DMS 273 (cell line): ENCODE results near the gene SIRPD.

Experiments used
- DNase-seq: peaks from one replicate; lab custom pipeline; 2025; ENCODE audit not compliant: unreplicated experiment; lab: John Stamatoyannopoulos, UW

Gene SIRPD

DNA sequence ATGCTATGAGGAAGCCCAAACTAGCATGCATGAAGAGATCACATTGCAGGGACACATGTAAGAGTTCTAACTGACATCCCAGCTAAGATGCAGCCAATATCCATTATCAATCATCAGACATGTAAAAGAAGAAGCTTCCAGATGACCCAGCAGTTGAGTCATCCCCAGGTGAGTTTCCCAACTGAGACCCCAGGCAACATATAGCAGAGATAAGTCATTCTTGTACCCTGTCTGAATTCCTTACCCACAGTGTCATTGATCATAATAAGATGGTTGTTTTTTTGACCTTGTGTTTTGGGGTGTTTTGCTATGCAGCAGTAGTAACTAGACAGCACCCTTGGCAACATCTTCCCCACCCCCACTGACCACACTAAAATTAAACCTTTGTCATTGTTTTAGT is 18.9 kb downstream of the SIRPD start:
- DNase-seq: no peak

DNA sequence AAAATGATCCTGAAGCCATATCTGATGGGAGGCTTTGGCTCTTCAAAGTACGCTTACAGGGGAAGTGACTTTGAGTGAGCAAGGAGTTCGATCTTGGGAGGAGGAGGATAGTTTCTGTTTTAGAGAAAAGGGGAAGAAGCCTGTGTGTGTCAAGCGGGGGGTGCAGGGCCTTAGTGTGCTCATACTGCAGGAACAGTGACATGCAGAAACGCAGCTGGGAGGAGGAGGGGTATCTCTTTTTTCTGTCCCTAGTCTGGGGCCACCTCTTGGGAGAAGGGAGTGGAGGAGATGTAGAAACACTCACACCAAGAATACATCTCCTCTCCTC is 19.8 kb downstream of the SIRPD start:
- no peak for DNase-seq

DNA sequence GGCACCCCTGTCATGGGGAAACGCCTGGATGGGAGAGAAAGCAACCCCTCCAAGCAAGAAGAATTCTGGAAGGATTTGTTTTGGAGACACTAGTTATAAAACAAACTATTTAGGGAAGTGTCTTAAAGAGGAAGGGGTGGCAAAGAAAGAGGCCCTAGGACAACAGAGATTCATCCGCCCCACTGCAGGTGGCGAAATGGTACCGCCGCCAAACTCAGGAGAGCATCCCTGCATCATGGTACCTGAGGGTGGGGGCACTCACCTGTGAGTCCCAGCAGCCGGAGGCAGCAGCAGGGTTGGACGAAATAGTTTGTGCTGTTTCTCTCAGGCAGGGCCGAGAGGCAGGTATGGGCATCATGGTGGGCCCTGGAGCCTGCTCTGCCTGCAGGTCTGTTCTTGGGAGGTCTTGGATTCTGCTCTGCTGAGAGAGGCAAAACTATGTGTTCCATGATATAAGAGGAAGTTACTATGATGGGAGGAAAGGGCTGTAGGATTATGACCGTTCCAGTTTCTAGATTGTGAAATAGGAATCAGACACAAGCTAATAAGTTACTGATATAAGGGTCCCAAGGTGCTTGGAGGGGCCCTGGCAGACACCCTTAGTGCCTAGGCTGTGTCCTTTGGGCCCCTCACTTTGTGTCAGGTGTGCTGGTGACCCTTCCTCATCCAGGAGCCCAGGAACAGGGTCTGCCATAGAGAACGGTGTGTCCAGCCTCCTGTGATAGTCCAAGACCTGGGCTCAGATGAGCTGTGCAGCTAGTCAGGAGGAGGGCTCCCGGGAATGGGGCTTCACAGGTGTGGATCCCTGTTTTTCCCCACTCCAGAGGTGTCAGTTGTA is 20.4 kb downstream of the SIRPD start:
- no peak for DNase-seq

DNA sequence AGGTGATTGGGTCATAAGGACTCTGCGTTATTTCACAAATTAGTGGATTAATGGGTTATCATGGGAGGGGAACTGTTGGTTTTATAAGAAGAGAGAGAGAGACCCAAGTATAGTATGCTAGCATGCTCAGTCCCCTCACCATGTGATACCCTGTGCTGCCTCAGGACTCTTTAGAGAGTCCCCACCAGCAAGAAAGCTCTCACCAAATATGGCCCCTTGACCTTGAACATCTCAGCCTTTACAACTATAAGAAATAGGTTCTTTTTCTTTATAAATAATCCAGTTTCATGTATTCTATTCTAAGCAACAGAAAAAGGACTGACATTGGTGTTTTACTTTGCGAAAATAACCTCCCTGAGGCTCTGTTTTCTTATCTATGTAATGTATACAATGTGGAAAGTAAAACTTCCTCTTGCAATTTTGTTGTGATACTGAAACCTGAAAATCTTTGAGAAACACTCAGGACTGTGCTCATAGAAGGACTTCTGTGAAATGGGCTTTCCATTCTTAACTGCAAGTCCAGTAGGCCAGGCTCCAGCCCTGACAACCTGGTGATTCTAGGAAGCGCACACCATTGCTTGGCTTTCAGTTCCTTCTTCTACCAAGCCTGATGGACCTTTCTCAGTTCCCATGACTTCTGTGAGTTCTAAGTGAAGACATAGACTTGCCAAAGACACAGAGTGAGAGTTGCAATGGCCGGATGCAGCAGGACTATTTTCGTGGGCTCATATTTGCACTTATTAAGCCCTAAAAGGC is 21.9 kb downstream of the SIRPD start:
- DNase-seq: no peak

DNA sequence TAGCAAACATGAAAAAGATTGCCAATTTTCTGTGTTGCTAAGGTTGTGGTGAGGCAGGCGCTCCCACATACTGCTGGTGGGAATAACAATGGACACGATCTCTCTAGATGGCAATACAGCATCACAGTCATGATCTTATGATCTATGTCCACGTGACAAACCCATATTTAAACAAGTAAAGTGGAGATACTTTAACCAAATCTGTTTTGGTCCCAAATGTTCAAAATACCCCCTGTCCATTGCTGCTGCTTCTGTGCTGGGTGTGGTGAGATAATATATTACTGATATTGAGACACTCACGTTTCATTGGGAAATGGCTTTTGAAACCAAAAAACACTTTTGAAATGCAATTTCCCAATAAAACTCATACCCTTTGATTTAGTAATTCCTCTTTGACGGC is 23.0 kb downstream of the SIRPD start:
- DNase-seq: no peak

DNA sequence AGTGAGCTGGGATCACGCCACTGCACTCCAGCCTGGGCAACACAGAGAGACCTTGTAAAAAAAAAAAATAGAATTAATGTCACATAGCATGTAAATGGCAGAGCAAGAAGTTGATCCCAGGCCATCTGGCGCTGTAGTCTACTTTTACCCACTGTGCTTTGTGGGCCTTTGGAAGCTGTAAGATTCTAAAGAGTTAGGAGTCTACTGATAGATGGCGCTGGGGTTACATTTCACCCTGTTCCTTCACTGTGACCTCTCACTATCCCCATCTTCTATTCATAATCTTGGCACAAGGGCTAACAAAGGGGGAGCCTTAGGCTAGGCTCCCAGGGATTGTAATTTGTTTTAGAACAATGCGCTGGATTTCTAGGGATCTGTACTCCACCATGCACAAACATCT is 24.4 kb downstream of the SIRPD start:
- peak; percentile 17 for DNase-seq

DNA sequence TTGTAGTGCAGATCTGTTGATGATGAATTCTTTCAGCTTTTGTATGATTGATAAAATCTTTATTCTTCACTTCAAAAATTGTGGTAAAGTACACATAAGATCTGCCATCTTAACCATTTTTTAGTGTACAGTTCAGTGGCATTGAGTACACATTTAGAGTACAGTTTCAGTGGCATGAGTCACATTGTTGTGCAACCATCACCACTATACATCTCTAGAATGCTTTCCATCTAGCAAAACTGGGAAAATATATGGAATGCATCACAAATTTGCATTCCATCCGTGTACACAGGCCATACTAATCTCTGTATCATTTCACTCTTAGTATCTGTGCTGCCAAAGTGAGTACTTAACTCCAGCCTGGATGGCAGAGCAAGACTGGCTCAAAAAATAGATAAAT is 28.7 kb downstream of the SIRPD start:
- DNase-seq: no peak

DNA sequence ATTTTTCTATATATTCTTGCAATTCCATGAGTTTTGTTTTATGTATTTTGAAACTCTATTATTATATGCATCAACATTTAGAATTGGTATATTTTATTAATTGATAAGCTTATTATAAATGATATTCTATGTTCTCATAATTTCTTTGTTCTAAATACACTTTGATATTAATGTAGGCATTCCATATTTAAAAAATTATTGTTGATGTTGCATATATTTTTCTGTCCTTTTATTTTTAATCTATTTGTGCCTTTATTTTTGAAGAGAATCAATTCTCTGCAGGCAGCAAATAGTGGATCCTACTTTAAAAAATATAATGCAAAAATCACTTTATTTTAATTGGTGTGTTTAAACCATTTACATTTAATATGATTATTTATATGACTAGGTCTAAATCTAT is 29.6 kb downstream of the SIRPD start:
- DNase-seq: no peak

DNA sequence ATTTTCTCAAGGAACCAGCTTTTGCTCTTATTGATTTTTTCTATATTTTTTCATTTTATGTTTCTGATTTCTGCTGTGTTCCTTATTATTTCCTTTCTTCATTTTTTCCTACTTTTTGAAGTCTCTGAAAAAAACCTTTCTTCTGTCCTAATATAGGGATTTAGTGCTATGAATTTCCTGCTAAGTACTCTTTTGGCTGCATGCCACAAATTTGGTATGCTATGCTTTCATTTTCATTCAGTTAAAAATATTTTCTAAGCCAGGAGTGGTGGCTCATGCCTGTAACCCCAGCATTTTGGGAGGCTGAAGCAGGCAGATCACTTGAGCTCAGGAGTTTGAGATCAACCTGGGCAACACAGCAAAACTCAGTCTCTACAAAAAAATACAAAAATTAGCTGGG is 30.6 kb downstream of the SIRPD start:
- no peak for DNase-seq

DNA sequence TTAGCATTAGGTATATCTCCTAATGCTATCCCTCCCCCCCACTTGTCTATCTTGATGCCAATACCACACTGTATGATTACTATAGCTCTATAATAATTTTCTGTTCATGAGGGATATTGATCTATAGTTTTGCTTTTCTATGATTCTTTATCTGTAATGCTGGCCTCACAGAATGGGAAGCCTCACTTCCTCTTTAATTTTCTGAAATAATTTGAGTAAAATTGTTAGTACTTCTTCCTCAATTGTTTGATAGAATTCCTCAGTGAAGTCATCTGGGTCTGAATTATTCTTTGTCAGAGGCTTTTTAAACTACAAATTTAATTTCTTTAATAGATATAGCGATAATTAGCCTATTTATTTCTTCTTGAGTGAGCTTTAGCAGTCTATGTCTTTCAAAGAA is 31.2 kb downstream of the SIRPD start:
- DNase-seq: no peak

DNA sequence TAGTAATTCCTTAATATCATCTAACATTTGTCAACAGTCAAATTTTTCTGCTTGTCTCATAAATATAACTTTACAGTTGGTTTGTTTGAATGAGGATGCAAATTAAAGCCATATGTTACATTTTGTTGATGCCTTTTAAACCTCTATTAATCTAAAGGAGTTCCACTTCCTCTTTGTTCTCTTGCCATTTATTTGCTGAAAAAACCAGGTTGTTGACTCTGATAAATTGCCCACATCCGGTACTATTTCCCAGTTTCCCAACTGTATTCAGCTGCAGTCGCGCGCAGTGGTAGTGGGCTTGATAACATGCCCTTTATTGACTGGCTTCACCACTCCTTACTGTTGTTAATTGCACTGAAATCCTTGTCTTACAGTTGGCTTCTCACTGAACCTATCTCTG is 33.5 kb downstream of the SIRPD start:
- no peak for DNase-seq

DNA sequence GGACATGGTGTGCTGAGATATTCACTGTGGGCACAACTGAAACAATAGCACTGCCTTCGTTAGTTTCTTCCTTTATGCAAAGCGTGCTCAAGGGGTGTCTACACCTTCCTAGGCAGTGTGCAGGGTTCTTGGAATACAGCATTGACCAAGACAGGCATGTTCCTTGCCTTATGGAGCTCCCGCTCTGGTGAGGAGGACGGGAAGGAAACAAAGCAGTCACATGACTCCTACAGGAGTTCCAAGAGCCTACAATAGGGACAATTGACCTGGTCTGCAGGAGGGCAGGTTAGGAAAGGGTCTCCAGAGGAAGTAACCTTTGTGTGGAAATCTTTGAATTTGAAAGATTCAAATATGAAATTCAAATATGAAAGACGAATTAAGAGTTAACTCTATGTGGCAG is 40.5 kb downstream of the SIRPD start:
- no peak for DNase-seq

DNA sequence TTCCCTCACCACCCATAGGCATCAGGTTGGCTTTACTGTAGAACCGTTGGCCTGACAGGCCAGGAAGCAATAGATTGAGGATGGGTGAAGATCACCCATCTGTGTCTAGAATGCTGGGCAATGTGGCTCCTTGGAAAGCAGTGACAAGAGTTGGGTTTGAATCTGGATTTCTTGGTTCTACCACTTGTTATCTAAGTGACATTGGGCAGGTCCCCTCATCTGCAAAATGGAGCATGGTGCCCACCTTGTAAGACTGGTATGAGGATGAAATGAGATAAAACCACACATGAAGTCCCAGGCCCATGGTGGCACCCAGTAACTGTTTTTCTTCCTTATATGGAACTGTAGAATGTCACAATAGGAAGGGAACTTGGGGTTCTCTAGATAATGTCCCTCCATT is 43.7 kb downstream of the SIRPD start:
- no peak for DNase-seq

DNA sequence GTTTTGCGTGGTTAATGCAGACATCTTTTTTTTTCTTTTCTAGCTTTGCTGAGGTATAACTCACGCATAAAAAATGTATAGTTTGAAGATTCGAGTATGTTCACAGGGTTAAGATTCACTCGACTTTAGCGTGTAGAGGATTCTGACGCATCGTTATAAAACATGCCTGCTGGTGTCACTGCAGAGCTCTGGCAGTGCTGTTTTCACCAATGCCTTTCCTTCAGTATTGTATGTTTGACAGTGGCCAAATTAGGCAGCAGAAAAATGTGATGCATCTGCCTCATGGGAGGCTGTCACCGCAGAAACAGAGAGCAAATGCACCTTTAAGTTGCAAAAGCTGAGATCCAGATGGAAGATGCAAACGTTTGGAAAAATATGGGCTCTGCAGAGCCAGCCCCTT is 48.3 kb downstream of the SIRPD start:
- DNase-seq: peak; percentile 34

DNA sequence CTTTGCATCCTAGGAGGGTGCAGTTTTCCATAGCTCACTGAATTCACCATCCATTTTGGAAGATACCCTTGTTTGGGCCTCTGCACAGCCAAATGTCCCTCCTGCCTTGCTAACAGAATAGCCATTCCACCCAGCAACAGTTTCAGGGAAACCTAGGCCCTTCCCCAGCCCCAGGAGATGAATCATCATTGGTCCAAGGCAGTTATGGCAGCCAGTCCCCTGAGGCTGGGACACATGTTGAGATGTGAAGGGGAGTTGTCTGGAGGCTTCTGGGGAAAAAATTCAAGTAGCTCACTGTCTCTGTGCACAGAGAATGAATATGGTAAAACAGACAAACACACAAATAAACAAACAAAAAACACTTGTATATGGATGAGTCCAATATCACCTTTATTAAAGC is 48.9 kb downstream of the SIRPD start:
- no peak for DNase-seq

DNA sequence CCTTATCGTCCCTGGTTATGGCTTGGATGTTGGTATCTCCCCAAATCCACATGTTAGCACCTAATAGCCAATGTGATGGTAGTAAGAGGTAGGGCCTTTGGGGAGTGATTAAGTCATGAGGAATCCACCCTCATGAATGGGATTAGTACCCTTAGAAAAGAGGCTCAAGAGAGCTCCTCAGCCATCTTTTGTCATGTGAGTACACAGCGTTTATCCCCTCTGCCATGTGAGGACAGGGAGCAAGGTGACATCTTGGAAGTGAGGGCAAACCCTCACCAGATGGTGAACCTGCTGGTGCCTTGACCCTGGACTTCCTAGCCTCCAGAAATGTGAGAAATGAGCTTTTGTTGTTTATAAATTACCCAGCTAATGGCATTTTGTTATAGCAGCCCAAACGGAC is 50.2 kb downstream of the SIRPD start:
- no peak for DNase-seq

DNA sequence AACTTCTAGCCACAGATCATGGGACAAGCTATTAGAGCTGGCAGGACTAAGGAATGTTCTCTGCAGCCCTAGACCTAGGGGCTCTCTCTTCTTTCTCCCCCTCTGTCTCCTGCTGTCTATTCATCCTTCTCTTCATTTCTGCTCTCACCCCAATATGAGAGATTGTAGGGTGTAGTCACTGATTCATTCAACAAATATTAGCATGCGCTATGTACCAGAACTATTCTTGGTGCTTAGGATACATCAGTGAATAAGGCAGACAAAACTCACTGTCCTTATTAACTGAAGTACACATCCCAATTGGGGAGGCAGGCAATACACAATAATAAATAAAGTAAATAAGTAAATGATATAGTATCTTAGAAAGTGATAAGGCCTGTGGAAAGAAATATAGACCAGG is 51.6 kb downstream of the SIRPD start:
- DNase-seq: no peak

DNA sequence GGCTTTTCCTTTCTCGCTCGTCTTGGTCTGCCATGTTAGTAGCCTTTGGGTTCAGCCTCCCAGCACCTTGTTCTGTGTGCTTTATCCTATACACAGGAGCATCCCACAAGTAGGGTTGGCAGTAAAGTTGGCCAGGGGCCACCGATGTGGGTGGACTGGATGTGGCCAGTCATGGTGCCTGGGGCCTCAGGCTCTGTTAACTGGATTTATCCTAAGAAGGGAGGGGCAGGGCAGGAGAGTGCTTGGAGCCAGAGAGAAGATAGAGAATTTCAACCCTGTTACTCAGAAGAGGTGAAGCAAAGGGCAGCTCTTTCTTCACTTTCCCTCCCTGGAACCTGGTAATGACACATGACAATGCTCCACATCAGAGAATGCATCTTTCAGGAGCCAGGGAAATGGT is 52.1 kb downstream of the SIRPD start:
- DNase-seq: no peak

DNA sequence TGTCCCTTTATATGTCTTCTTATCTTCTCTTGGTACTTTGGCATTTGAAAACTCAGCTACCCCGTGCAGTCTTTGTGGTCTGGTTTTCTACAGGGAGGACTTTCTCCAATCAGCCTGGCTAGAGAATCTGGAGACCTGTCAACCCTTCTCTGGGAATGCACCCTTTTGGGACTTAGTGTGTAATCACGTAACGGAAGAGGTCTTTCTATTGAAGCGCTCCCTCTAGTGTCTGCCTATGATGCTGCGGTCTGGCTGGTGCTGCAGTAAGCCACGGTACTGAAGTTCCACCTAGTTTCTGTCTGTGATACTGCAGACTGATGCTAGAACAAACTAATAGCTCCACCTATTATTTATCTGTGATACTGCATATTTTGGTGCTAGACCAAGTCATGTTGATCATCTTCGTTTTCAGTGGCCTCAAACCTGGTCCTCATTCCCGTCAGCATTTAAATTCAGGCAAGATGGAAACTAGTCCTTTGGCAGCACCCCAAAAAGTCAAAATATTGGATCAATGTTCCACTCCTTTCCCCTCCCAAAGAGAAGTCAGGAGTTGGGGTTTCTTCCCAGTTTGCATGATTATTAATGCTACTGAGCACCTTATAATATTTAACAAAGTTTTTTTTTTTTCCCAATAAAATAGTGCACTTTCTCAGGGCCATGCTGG is 53.8 kb downstream of the SIRPD start:
- DNase-seq: peak; percentile 92

DNA sequence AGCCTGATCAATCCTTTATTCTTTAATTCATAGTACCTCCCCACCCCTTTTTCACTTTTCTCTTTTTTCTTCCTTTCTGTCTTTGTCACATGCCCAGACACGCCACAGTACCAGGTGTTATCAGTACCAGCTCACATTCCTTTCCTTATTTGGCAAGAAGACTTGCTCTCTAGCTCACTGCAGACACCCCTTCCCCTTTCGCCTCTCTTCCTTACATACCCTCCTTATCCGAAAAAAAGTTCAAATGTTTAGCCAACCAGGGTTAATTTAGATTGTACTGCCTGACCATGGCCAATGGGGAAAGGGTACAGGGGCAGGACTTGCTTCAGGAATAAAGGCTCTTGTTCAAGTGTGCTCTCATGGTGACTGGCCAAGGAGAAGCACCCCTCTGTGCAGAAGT is 57.0 kb downstream of the SIRPD start:
- no peak for DNase-seq

DNA sequence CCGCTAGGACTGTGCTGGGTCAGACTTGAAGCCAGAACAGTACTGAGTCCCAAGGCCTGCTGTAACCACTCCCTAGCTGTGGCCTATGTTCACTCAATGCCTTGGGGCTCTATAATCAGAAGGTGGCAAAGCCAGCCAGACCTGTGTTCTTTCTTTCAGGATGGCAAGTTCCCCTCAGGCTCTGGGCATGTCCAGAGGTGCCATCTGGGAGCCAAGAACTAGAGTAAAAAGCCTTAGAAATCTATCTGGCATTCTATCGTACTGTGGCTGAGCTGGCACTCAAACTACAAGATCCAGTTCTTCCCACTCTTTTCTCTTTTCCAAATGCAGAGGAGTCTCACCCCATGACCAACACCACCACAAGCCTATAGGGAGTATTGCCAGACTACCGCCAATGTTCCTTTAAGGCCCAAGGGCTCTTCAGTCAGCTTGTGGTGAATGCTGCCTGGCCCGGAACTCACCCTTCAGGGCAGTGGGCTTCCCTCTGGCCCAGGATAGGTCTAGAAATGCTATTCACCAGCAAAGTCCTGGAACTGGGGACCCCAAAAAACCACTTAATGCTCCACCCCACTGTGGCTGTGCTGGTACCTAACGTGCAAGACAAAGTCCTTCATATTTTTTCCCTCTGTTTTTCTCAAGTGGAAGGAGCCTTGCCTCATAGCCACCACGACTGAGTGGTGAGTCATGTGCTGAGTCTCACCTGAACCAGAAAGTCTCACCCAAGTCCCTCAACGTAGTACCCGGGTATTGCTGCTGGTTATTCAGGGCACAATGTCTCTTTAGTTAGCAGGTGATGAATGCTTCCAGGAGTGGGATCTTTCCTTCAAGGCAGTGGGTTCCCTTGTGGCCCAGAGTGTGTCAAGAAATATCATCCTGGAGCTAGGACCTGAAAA is 57.7 kb downstream of the SIRPD start:
- no peak for DNase-seq
